Cerebellar nuclear complex (tissue), 1 donor: ENCODE measurements around the gene CAMK2A.

Experiments used
- DNase-seq, 2 experiments: peaks; one replicate each; lab custom pipeline; 2025; lab: John Stamatoyannopoulos, UW

The CAMK2A gene

GRCh38 chr5:150211156-150212030 is 78.2 kb downstream of the CAMK2A start:
- DNase-seq = no peak

- DNase-seq = no peak
These were observed 78.9 kb downstream of the CAMK2A start for GRCh38 chr5:150210644-150211043.

GRCh38 chr5:150209099-150209635 is 80.4 kb downstream of the CAMK2A start:
- DNase-seq = no peak

GRCh38 chr5:150208187-150209098 is 81.1 kb downstream of the CAMK2A start:
- no peak for DNase-seq

GRCh38 chr5:150206779-150207115 is 82.8 kb downstream of the CAMK2A start:
- DNase-seq = no peak

- DNase-seq = no peak
These were observed 83.3 kb downstream of the CAMK2A start for GRCh38 chr5:150206098-150206778.

GRCh38 chr5:150204590-150204960 is 85.0 kb downstream of the CAMK2A start:
- no peak for DNase-seq

GRCh38 chr5:150203832-150204589 is 85.6 kb downstream of the CAMK2A start:
- no peak for DNase-seq

GRCh38 chr5:150202501-150202900 is 87.1 kb downstream of the CAMK2A start:
- DNase-seq = no peak

- no peak for DNase-seq
These were observed 92.1 kb downstream of the CAMK2A start for GRCh38 chr5:150197476-150197875.

GRCh38 chr5:150196986-150197385 is 92.6 kb downstream of the CAMK2A start:
- no peak for DNase-seq

- no peak for DNase-seq
These were observed 93.1 kb downstream of the CAMK2A start for GRCh38 chr5:150196514-150196913.

- no peak for DNase-seq
These were observed 93.7 kb downstream of the CAMK2A start for GRCh38 chr5:150195736-150196485.

GRCh38 chr5:150192462-150192861 is 97.1 kb downstream of the CAMK2A start:
- no peak for DNase-seq

- no peak for DNase-seq
These were observed 98.6 kb downstream of the CAMK2A start for GRCh38 chr5:150190987-150191386.

GRCh38 chr5:150190503-150190979 is 99.0 kb downstream of the CAMK2A start:
- no peak for DNase-seq

GRCh38 chr5:150189728-150190502 is 99.7 kb downstream of the CAMK2A start, which contains the start of gene SLC6A7:
SLC6A7 (plus strand) TSS chr5:150190062; CDS start chr5:150190328, 266 bp downstream.
- DNase-seq = no peak

- no peak for DNase-seq
These were observed 100.2 kb downstream of the CAMK2A start for GRCh38 chr5:150189326-150189725.

- no peak for DNase-seq
These were observed 101.3 kb downstream of the CAMK2A start for GRCh38 chr5:150188146-150188842.
